ENCODE measurements around the gene CNEP1R1.
A peak's percentile ranks its signal among the peaks of the same experiment; 100 is the strongest.
"Not testable (repeated sequence)": the region's sequence is repeated elsewhere in the genome, so short reads cannot be mapped to it uniquely, and the experiment has no call there.

The CNEP1R1 gene

DNA sequence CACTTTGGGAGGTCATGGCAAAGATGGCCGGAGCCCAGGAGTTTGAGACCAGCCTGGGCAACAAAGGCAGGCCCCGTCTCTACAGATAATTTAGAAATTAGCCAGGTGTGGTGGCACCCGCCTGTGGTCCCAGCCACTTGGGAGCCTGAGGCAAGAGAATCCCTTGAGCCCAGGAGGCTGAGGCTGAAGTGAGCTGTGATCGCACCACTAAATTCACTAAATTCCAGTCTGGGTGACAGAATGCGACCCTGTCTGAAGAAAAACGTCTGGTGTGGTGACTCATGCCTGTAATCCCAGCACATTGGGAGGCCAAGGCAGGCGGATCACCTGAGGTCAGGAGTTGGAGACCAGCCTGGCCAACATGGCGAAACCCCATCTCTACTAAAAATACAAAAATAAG, 10.8 kb upstream of the CNEP1R1 start:
- H3K27me3 ChIP-seq (ENCODE audit: control insufficient read depth in 3 of 3, insufficient read depth in 3 of 3, low read depth in 1 of 3, low read length in 3 of 3); DNase-seq (ENCODE audit: low spot score); H2BK120ac ChIP-seq (ENCODE audit: low read depth, low read length); H2BK5ac ChIP-seq (ENCODE audit: low read length); H2BK15ac ChIP-seq (ENCODE audit: low read length); H4K8ac ChIP-seq (ENCODE audit: low read depth, low read length); H3K14ac ChIP-seq (ENCODE audit: low read length); H4K91ac ChIP-seq (ENCODE audit: low read depth, low read length, poor library complexity); H3K4me3 ChIP-seq (ENCODE audit: low read length in 2 of 2); H3K9ac ChIP-seq (ENCODE audit: low read depth, low read length, poor library complexity); H2AK5ac ChIP-seq (ENCODE audit: low read depth, low read length); H3K4ac ChIP-seq (ENCODE audit: low read length); H3K18ac ChIP-seq (ENCODE audit: low read length); H3K9me3 ChIP-seq (replicated peaks in 1 of 2; ENCODE audit: control insufficient read depth in 2 of 2, insufficient read depth in 1 of 2, low read depth in 1 of 2, low read length in 2 of 2); H2BK12ac ChIP-seq (ENCODE audit: low read length); H3K79me1 ChIP-seq (ENCODE audit: low read depth, low read length); H3K36me3 ChIP-seq (replicated peaks in 1 of 2; ENCODE audit: control insufficient read depth in 2 of 2, insufficient read depth in 2 of 2, low read length in 2 of 2); H2AFZ ChIP-seq (ENCODE audit: low read length); H3K4me1 ChIP-seq (ENCODE audit: control insufficient read depth in 2 of 2, insufficient read depth in 1 of 2, low read depth in 1 of 2, low read length in 2 of 2); H3K4me2 ChIP-seq (ENCODE audit: insufficient read depth, low read length, poor library complexity, severe bottlenecking); H3K27ac ChIP-seq (replicated peaks; ENCODE audit: low read length); H3K23ac ChIP-seq (ENCODE audit: low read depth, low read length, poor library complexity): not testable (repeated sequence)
- no CpG with 5 or more reads among the region's 8 CpGs for WGBS, 2 donors (ENCODE audit: extremely low coverage in 2 of 2, insufficient read length in 2 of 2, insufficient replicate concordance in 1 of 2)

DNA sequence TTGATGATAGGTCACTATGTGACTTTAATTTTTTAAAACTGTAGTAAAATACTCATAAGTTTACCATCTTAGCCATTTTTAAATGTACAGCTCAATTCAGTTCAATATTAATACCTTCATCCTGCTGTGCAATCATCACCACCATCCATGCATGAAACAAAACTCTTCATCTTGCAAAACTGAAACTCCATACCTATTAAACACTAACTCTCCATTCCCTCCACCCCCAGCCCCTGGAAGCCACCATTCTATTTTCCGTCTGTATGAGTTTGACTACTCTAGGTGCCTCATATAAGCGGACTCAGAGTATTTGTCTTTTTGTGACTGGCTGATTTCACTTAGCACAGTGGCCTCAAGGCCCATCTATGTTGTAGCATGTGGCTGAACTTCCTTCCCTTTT, 9.4 kb upstream of the CNEP1R1 start:
- Histone ChIP-seq H2AFZ (ENCODE audit: low read length) (no peak overlapping the region), H3K9ac (ENCODE audit: low read depth, low read length, poor library complexity) (no peak overlapping the region), H4K91ac (ENCODE audit: low read depth, low read length, poor library complexity) (no peak overlapping the region), H4K8ac (ENCODE audit: low read depth, low read length) (no peak overlapping the region), H3K18ac (ENCODE audit: low read length) (no peak overlapping the region), H3K14ac (ENCODE audit: low read length) (no peak overlapping the region), H3K23ac (ENCODE audit: low read depth, low read length, poor library complexity) (no peak overlapping the region), H2BK5ac (ENCODE audit: low read length) (no peak overlapping the region), H3K27me3 (ENCODE audit: control insufficient read depth in 3 of 3, insufficient read depth in 3 of 3, low read depth in 1 of 3, low read length in 3 of 3) (peaks cover 0 to 7% (median 0%) of the 10 kb centered on the region in 3 experiments), H3K4me1 (ENCODE audit: control insufficient read depth in 2 of 2, insufficient read depth in 1 of 2, low read depth in 1 of 2, low read length in 2 of 2) (no peaks in the 10 kb centered on the region), H3K4ac (ENCODE audit: low read length) (no peak overlapping the region), H3K36me3 (replicated peaks in 1 of 2; ENCODE audit: control insufficient read depth in 2 of 2, insufficient read depth in 2 of 2, low read length in 2 of 2) (no peaks in the 10 kb centered on the region), H2BK12ac (ENCODE audit: low read length) (no peak overlapping the region), H3K4me2 (ENCODE audit: insufficient read depth, low read length, poor library complexity, severe bottlenecking) (no peak overlapping the region), H3K27ac (replicated peaks; ENCODE audit: low read length) (no peak overlapping the region), H2BK15ac (ENCODE audit: low read length) (no peak overlapping the region), H2AK5ac (ENCODE audit: low read depth, low read length) (no peak overlapping the region), H2BK120ac (ENCODE audit: low read depth, low read length) (no peak overlapping the region), H3K9me3 (replicated peaks in 1 of 2; ENCODE audit: control insufficient read depth in 2 of 2, insufficient read depth in 1 of 2, low read depth in 1 of 2, low read length in 2 of 2) (no peaks in the 10 kb centered on the region), H3K4me3 (ENCODE audit: low read length in 2 of 2) (no peak overlapping the region), H3K79me1 (ENCODE audit: low read depth, low read length) (no peaks in the 10 kb centered on the region)
- no CpG with 5 or more reads among the region's 2 CpGs for WGBS, 2 donors (ENCODE audit: extremely low coverage in 2 of 2, insufficient read length in 2 of 2, insufficient replicate concordance in 1 of 2)
- no peak for DNase-seq (ENCODE audit: low spot score)

DNA sequence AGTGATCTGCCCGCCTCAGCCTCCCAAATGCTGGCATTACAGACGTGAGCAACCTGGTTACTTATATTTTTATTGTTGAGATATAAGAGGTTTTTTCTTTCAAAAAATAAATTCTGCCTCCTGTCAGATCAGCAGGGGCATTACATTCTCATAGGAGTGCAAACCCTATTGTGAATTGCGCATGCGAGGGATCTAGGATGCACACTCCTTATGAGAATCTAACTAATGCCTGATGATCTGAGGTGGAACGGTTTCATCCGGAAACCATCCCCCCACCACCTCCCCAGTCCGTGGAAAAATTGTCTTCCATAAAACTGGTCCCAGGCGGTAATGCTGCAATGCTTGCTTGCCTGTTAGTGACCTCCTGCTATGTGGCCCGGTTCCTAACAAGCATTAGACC, 7.5 kb upstream of the CNEP1R1 start:
- Histone ChIP-seq H2BK12ac (ENCODE audit: low read length) (no peak overlapping the region), H3K27ac (replicated peaks; ENCODE audit: low read length) (no peak overlapping the region), H3K4ac (ENCODE audit: low read length) (no peak overlapping the region), H3K23ac (ENCODE audit: low read depth, low read length, poor library complexity) (no peak overlapping the region), H3K36me3 (replicated peaks in 1 of 2; ENCODE audit: control insufficient read depth in 2 of 2, insufficient read depth in 2 of 2, low read length in 2 of 2) (no peaks in the 10 kb centered on the region), H2BK120ac (ENCODE audit: low read depth, low read length) (no peak overlapping the region), H3K4me3 (ENCODE audit: low read length in 2 of 2) (no peak overlapping the region), H3K9me3 (replicated peaks in 1 of 2; ENCODE audit: control insufficient read depth in 2 of 2, insufficient read depth in 1 of 2, low read depth in 1 of 2, low read length in 2 of 2) (no peaks in the 10 kb centered on the region), H3K79me1 (ENCODE audit: low read depth, low read length) (no peaks in the 10 kb centered on the region), H2BK5ac (ENCODE audit: low read length) (no peak overlapping the region), H3K4me2 (ENCODE audit: insufficient read depth, low read length, poor library complexity, severe bottlenecking) (no peak overlapping the region), H3K14ac (ENCODE audit: low read length) (no peak overlapping the region), H2AFZ (ENCODE audit: low read length) (no peak overlapping the region), H2AK5ac (ENCODE audit: low read depth, low read length) (no peak overlapping the region), H2BK15ac (ENCODE audit: low read length) (no peak overlapping the region), H3K4me1 (ENCODE audit: control insufficient read depth in 2 of 2, insufficient read depth in 1 of 2, low read depth in 1 of 2, low read length in 2 of 2) (peaks cover 3 to 6% of the 10 kb centered on the region in 2 donors), H3K27me3 (ENCODE audit: control insufficient read depth in 3 of 3, insufficient read depth in 3 of 3, low read depth in 1 of 3, low read length in 3 of 3) (peaks cover 0 to 7% (median 0%) of the 10 kb centered on the region in 3 experiments), H3K18ac (ENCODE audit: low read length) (no peak overlapping the region), H3K9ac (ENCODE audit: low read depth, low read length, poor library complexity) (no peak overlapping the region), H4K8ac (ENCODE audit: low read depth, low read length) (no peak overlapping the region), H4K91ac (ENCODE audit: low read depth, low read length, poor library complexity) (no peak overlapping the region)
- no CpG with 5 or more reads among the region's 9 CpGs for WGBS, 2 donors (ENCODE audit: extremely low coverage in 2 of 2, insufficient read length in 2 of 2, insufficient replicate concordance in 1 of 2)
- DNase-seq (ENCODE audit: low spot score): no peak

DNA sequence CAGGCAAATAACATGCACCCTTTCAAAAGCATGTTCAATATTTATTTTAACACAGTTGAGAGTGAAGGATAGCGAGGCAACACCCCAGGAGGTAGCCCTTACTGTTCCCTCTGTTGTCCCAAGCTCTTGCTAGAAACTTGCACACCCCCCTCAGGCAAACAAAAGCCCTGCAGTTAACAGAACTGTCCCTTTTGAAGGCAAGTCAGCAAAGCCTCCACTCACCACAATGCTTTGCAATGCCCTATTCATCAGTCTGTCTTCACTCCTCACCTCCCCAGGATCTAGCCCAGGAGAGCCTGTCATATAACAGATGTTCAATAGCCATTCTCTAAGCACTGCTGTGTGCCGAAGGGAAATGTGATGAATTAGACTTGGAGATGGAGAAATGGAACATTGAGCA, 3.5 kb upstream of the CNEP1R1 start:
- H2BK120ac ChIP-seq (ENCODE audit: low read depth, low read length): no peak overlapping the region
- H3K27ac ChIP-seq (replicated peaks; ENCODE audit: low read length): no peak overlapping the region
- no peaks in the 10 kb centered on the region for H3K9me3 ChIP-seq (replicated peaks in 1 of 2; ENCODE audit: control insufficient read depth in 2 of 2, insufficient read depth in 1 of 2, low read depth in 1 of 2, low read length in 2 of 2)
- H2BK15ac ChIP-seq (ENCODE audit: low read length): no peak overlapping the region
- no peak overlapping the region for H3K4me3 ChIP-seq (ENCODE audit: low read length in 2 of 2)
- no CpG with 5 or more reads among the region's 2 CpGs for WGBS, 2 donors (ENCODE audit: extremely low coverage in 2 of 2, insufficient read length in 2 of 2, insufficient replicate concordance in 1 of 2)
- H3K4me1 ChIP-seq (ENCODE audit: control insufficient read depth in 2 of 2, insufficient read depth in 1 of 2, low read depth in 1 of 2, low read length in 2 of 2): peaks cover 4 to 6% of the 10 kb centered on the region in 2 donors
- H3K27me3 ChIP-seq (ENCODE audit: control insufficient read depth in 3 of 3, insufficient read depth in 3 of 3, low read depth in 1 of 3, low read length in 3 of 3): no peaks in the 10 kb centered on the region
- no peak overlapping the region for H4K91ac ChIP-seq (ENCODE audit: low read depth, low read length, poor library complexity)
- H2AK5ac ChIP-seq (ENCODE audit: low read depth, low read length): no peak overlapping the region
- H3K4ac ChIP-seq (ENCODE audit: low read length): no peak overlapping the region
- no peak overlapping the region for H4K8ac ChIP-seq (ENCODE audit: low read depth, low read length)
- no peak overlapping the region for H2BK5ac ChIP-seq (ENCODE audit: low read length)
- H3K79me1 ChIP-seq (ENCODE audit: low read depth, low read length): peaks cover 8% of the 10 kb centered on the region
- H3K18ac ChIP-seq (ENCODE audit: low read length): no peak overlapping the region
- no peak overlapping the region for H3K9ac ChIP-seq (ENCODE audit: low read depth, low read length, poor library complexity)
- no peak overlapping the region for H2BK12ac ChIP-seq (ENCODE audit: low read length)
- no peak overlapping the region for H3K4me2 ChIP-seq (ENCODE audit: insufficient read depth, low read length, poor library complexity, severe bottlenecking)
- H3K36me3 ChIP-seq (replicated peaks in 1 of 2; ENCODE audit: control insufficient read depth in 2 of 2, insufficient read depth in 2 of 2, low read length in 2 of 2): no peaks in the 10 kb centered on the region
- peak; percentile 24 for DNase-seq (ENCODE audit: low spot score)
- H3K14ac ChIP-seq (ENCODE audit: low read length): no peak overlapping the region
- H2AFZ ChIP-seq (ENCODE audit: low read length): peak overlapping the region; percentile 54
- H3K23ac ChIP-seq (ENCODE audit: low read depth, low read length, poor library complexity): no peak overlapping the region
